ENCODE results near the gene LYST.
"Not testable (repeated sequence)": the region's sequence is repeated elsewhere in the genome, so short reads cannot be mapped to it uniquely, and the experiment has no call there.

The LYST gene

DNA sequence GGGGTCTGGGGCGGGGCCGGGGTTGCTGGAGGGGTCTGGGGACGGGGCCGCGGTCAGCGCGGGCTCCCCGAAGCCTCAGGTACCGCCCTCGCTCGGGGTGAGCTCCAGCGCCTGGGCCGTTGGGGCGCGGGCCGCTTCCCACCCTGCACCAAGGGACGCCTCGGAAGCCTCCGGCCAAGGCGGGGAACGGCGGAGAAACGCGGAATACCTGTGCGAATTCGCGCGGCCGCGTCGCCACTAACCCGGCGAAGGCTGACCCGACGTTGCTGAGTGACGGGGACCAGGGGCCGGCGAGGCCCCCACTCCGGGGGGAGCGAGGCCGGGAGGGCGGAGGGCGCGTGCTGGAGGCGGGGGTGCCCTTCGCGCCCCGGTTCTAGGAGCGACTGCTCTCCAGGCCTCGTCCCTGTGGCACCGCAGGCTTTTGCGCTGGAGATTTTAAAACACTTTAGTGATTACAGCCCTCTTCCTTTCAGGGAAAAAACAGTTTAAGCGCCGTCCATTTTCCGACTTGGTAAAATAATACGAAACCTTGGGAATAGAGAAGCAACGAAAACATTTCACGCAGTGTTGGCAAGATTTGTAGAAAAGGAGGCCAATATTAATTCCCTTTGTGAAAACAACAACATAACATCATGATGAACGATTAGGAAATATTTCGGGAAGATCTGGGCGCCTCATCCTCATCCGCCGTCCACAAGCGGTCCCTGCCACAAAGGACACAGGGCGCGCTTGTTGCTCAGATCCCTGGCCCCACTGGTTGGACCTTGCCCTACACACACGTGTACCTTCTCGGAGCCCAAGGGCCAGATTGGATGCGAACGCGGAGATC, 216.2 kb downstream of the LYST start:
- peak; percentile 52 for DNase-seq

GRCh38 chr1:235649368-235650163, 217.1 kb downstream of the LYST start, which contains the start of gene GNG4:
Gene GNG4 (minus strand): TSS chr1:235649784. CDS start chr1:235583838, 65,946 bp downstream.
- DNase-seq, result peak; percentile 67

- peak; percentile 82 for DNase-seq
Observed at GRCh38 chr1:235648954-235649367, 217.7 kb downstream of the LYST start.

GRCh38 chr1:235648407-235648907, 218.2 kb downstream of the LYST start:
- no peak for DNase-seq

DNA sequence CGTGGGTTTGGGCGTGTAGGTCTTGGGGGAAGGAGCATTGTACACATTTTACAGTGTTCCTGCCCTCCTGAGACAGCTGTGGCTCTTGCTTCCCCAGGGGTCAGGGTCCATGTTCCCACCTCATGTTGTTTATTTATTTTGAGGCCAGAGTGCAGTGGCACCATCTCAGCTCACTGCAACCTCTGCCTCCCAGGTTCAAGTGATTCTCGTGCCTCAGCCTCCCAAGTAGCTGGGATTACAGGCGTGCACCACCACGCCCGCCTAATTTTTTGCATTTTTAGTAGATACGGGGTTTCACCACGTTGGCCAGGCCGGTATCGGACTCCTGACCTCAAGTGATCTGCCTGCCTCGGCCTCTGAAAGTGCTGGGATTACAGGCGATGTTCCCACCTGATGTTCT, 219.2 kb downstream of the LYST start:
- DNase-seq, result not testable (repeated sequence)

GRCh38 chr1:235646463-235646862, 220.2 kb downstream of the LYST start:
- DNase-seq, result no peak

DNA sequence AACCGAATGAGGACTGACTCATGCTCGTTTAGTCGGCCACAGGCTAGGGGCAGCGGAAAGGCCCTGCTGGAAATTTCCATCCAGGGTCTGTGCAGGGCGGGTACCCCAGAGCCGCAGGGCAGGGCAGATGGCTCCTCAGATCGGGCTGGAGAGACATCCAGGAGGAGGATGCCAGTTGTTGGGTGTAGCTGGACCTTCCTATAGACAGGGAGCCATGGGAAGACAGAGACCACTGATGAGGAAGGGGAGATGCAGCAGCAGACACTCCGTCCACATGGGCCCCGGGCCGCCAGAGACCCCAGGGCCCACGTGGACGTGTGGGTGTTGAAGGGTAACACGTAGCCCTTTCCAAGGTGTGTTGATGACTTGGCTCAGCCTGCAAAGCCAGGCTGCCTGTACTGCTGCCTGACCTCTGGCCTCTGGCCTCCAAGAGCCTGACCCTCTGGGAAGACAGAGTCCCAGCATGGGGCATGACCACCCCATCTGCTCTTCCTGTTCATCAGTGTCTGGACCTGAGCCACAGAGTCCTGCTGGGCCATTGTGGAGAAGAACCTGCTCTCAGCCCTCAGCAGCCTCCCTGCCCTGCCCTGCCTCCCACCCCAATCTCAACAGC, 221.9 kb downstream of the LYST start:
- no peak for DNase-seq

DNA sequence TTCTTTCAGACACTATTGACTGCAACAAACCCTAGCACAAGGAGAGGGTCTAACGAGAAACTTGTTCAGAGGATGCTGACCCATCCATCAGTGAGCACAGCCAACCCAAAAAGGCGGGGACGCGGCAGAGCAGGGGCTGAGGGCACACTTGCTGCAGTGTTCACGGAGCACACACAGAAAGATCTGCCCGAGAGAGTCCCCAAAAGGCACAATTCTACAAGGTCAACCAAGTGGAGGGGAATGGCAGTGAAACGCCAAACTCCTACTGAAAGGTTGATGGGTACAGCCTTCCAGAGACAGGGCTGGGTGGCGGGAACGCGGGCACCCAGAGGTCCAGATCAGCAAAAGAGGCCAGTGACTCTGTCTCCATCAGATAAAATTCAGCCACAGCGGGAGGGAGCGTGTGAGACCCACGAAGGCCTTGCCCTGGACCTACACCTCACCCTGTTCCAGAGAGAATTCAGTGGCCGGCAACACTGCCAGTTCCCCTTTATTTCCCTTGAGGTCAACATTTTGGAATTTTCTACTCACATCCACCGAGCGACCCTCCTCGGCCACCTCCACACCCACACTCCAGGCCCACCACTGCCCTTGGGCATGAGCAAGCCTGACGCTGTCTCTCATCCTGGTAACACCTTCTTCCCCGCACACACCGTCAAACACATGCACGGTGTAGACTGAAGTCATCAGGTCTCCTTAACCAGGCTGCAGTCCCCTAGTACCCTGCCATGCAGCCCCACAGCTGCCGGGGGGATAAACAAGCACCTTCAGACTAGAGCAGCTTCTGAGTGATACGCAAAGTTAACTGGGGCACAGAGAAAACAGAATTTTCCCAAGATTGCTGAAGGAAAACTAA, 222.6 kb downstream of the LYST start:
- no peak for DNase-seq

- no peak for DNase-seq
Observed at GRCh38 chr1:235642943-235643371, 223.7 kb downstream of the LYST start.

DNA sequence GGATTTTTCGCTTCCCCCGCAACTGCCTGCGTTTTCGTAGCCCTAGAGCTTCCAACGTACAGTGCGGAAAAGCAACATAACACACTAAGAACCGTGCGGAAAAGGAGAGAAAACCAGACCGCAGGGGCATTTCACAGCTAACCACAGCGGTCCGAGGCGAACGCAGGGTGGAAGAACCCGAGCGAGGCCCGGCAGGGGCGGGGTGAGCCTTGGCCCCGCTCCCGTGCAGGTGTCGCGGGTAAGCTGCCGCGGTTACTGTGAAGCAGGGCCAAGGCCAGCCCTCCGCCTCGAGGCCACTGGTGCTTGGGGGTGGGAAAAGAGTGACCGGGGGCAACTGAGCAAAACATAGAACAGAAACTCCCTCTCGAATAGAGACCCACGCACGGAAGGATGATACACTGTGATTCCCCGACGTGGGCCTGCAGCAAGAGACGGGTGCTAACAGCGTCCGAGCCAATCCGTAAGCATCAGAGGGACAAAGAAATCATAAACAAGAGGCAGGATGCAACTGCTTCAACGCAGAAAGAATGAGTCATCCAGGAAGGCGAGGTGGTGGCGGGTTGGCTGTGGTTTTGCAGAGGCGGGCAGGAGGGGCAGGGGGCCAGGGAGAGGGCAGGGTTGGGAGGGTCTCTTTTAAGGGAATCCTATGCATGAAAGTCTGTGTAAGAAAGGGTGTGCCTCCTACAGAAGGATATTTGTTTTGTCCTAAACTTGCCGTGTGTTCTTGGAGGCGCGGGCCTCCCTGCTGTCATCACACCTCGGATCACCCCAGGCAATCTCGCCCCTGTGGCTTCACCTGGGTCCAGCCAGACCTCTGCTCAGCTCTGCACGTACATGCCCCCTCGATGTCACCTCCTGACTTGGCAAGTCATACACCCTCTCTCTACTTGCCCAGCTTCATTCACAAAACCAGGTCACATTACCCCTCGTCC, 224.4 kb downstream of the LYST start:
- no peak for DNase-seq

DNA sequence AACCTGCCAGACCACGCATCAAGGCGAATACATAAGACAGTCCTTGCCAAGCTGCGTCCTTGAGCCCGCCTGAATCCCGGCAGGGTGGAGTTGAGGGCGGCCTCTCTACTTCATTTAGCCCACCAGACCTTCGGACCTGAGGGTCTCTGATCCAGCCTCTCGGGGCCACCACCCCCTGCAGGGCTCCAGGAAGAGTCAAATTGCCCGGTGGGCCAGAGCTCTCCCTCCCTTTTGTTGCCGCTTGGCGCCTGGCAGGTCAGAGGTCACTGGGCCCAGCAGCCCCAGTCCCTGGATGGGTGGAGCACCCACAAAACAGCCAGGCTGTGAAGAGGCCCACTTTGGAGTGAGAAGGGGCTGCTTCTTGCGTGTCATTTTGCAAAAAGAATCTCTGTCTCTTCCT, 226.1 kb downstream of the LYST start:
- no peak for DNase-seq

DNA sequence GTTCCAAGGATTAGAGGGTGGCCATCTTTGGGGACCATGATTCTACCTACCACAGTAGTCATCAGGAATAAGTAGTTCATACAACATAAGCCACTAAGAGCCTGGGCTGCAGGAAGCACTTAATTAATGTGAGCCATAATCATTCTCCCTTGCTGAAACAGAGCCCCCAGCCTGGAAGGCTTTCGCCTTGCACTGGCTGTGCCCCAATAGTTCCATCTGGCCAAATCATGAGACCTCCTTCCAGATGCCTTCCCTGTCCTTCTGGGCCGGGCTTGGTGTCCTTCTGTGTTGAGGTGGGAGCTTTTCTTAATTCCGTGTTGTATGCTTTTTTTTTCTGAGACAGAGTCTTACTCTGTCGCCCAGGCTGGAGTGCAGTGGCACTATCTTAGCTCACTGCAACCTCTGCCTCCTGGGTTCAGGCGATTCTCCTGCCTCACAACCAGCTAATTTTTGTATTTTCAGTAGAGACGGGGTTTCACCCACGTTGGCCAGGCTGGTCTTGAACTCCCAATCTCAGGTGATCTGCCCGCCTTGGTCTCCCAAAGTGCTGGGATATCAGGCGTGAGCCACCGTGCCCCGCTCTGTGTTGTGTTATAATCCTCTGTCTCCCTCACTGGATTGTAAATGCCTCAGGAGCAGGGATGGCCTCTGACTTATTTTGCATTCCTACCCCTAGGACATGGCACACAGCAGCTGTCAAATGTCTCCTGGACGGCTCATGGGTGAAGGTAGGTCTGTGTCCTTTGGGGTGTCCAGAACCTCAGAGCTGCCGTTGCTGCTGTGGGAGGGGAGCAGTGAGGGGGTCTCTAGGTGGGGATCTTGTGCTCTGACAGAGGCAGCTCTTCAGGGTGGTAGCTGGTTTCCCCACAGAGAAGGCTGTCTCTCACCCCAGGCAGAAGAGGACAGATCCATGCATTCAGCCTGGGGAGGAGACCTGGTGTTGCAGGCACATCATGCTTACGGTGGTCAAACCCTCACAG, 227.2 kb downstream of the LYST start:
- DNase-seq, result no peak

- DNase-seq, result not testable (repeated sequence)
Observed at GRCh38 chr1:235638612-235639011, 228.1 kb downstream of the LYST start.

GRCh38 chr1:235637756-235638534, 228.8 kb downstream of the LYST start:
- no peak for DNase-seq

DNA sequence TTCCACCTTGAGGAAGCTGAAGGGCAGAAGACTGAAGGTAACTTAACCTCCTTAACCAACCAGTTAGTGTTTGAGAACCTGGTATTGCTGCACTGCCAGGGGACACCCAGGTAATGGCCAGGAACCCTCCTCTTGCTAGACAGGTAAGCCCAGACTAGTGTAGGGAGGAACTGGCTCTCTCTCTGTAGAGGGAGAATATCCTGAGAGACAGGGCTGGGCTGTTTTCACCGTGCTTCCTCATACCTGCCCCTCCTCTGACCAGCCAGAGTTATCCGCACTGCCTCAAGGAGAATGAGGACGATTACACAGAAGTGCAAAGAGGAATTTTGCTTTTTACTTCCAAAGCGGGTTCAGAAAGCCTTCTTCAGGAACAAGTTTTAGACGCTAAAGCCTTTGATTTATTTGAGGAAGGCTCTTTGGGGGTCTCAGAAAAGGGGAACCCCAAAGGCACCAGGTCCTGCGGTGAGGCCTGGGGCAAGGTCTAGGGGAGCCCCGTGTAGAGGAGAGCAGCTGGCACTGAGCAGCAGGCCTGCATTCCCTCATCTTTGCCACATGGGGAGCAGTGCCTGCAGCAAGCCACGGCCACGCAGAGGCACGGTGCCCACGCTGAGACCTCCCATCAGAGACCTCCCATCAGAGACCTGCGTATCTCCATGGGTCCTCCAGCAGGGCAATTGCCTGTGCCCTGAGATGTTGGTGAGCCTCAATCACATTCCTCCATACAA, 230.6 kb downstream of the LYST start:
- DNase-seq, result no peak

GRCh38 chr1:235632506-235633401, 234.0 kb downstream of the LYST start:
- DNase-seq, result no peak

- DNase-seq, result no peak
Observed at GRCh38 chr1:235631816-235632215, 234.9 kb downstream of the LYST start.

Data from right forelimb (tissue), 1 donor.